Breast epithelium (tissue), 3 donors: Measurements from ENCODE around the gene BACH2.

Source experiments
- POLR2A ChIP-seq: fragments of 450-650 bp; IDR thresholded peaks from one replicate; pipeline ENCODE4 v1.6.1; 2016; ENCODE audit warnings: antibody characterized with exemption, mild to moderate bottlenecking, moderate library complexity
- POLR2AphosphoS5 ChIP-seq, 3 donors: sonication (generic); formaldehyde crosslinking; IDR thresholded peaks; one replicate each; pipeline ENCODE4 v1.6.1; 2017; ENCODE audit warnings: antibody characterized with exemption in 3 of 3
- TF ChIP-seq, protein P1 (sequence below), 3 donors: fragments of 450-650 bp; IDR thresholded peaks; one replicate each; pipeline ENCODE4 v1.5.1; 2016 to 2017; ENCODE audit warnings: antibody characterized with exemption in 3 of 3, mild to moderate bottlenecking in 3 of 3, moderate library complexity in 3 of 3

DNA sequence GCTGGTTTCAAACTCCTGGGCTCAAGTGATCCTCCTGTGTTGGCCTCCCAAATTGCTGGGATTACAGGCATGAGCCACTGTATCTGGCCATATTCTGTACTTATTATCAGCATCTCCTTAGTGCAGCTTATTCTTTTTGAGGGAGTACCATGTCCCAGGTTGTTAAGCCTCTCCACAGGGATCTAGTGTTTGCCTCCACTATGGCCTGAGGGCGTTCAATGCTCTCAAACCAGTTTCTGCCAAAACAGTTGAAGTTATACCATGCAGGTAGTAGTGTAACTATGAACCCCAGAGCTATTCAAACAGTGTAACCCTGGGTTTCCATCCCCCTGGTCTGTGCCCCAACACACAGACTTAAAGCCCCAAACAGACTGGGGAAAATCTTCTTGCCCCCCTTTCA, 81.7 kb downstream of the BACH2 start:
- TF ChIP-seq, protein P1, sequence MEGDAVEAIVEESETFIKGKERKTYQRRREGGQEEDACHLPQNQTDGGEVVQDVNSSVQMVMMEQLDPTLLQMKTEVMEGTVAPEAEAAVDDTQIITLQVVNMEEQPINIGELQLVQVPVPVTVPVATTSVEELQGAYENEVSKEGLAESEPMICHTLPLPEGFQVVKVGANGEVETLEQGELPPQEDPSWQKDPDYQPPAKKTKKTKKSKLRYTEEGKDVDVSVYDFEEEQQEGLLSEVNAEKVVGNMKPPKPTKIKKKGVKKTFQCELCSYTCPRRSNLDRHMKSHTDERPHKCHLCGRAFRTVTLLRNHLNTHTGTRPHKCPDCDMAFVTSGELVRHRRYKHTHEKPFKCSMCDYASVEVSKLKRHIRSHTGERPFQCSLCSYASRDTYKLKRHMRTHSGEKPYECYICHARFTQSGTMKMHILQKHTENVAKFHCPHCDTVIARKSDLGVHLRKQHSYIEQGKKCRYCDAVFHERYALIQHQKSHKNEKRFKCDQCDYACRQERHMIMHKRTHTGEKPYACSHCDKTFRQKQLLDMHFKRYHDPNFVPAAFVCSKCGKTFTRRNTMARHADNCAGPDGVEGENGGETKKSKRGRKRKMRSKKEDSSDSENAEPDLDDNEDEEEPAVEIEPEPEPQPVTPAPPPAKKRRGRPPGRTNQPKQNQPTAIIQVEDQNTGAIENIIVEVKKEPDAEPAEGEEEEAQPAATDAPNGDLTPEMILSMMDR (IDR thresholded peaks at IDR 0.05), result no peak
- TF ChIP-seq POLR2A (no peak), POLR2AphosphoS5 (IDR thresholded peaks at IDR 0.05) (no peak)
